Keratinocyte (primary cell): Measurements from ENCODE around the gene STEEP1. TPM values are rescaled to one million over a fixed set of nuclear protein-coding genes. Genes with fewer than 3 reads are reported as not detected.

Experiments
- DNase-seq: peaks from one replicate; pipeline ENCODE4 v3.0.0-alpha.2; 2011; ENCODE audit warnings: low read depth, missing footprints, low spot score
- FAIRE-seq: peaks from 2 replicates; lab custom pipeline; 2011; peaks lifted over from hg19 to GRCh38; lab: Jason Lieb, UNC
- H2AFZ ChIP-seq: 2 replicates; pipeline ENCODE4 v1.6.0; 2012; ENCODE audit warnings: low read length, control low read depth, inconsistent platforms; ENCODE audit not compliant: control insufficient read depth
- H3K27ac ChIP-seq: 2 replicates; pipeline ENCODE4 v1.5.1; 2011; ENCODE audit warnings: low read length; ENCODE audit not compliant: control insufficient read depth, insufficient read depth
- H3K27me3 ChIP-seq: 3 replicates; pipeline ENCODE4 v1.6.0; 2011; ENCODE audit warnings: low read length; ENCODE audit not compliant: control insufficient read depth, insufficient read depth; ENCODE audit errors: extremely low read depth
- H3K36me3 ChIP-seq, 2 experiments: 2 replicates in 1 of 2; 3 replicates in 1 of 2; pipeline ENCODE4 v1.5.1; 2011; ENCODE audit warnings: low read length in 2 of 2, mild to moderate bottlenecking in 1 of 2; ENCODE audit not compliant: control insufficient read depth in 2 of 2, insufficient read depth in 2 of 2; ENCODE audit errors: extremely low read depth in 1 of 2
- H3K4me1 ChIP-seq: 3 replicates; pipeline ENCODE4 v1.5.1; 2011; ENCODE audit warnings: low read length; ENCODE audit not compliant: control insufficient read depth, insufficient read depth; ENCODE audit errors: extremely low read depth
- H3K4me2 ChIP-seq: 3 replicates; pipeline ENCODE4 v1.6.0; 2011; ENCODE audit warnings: low read depth, low read length; ENCODE audit not compliant: control insufficient read depth, insufficient read depth; ENCODE audit errors: extremely low read depth
- H3K4me3 ChIP-seq, 3 experiments: fragments of 200-600 bp in 1 of 3; sonication (generic) in 1 of 3; 2 replicates in 2 of 3; 3 replicates in 1 of 3; pipeline ENCODE4 v1.5.1; 2011 to 2016; ENCODE audit warnings: low read length in 3 of 3, mild to moderate bottlenecking in 3 of 3, control low read depth in 2 of 3, inconsistent platforms in 1 of 3, low read depth in 1 of 3, mixed read lengths in 1 of 3, mixed run types in 1 of 3, moderate library complexity in 1 of 3; ENCODE audit not compliant: control insufficient read depth in 2 of 3, insufficient read depth in 2 of 3; ENCODE audit errors: extremely low read depth in 1 of 3
- H3K79me2 ChIP-seq: 2 replicates; pipeline ENCODE4 v1.6.0; 2012; ENCODE audit warnings: low read length; ENCODE audit not compliant: control insufficient read depth, insufficient read depth
- H3K9ac ChIP-seq: 3 replicates; pipeline ENCODE4 v1.6.0; 2011; ENCODE audit warnings: low read length; ENCODE audit not compliant: control insufficient read depth, insufficient read depth; ENCODE audit errors: extremely low read depth
- H3K9me1 ChIP-seq: 3 replicates; pipeline ENCODE4 v1.6.0; 2011; ENCODE audit warnings: low read length; ENCODE audit not compliant: control insufficient read depth, insufficient read depth; ENCODE audit errors: extremely low read depth
- H3K9me3 ChIP-seq: 2 replicates; pipeline ENCODE4 v1.5.1; 2012; ENCODE audit warnings: low read depth, low read length; ENCODE audit not compliant: control insufficient read depth
- H4K20me1 ChIP-seq: 3 replicates; pipeline ENCODE4 v1.6.0; 2011; ENCODE audit warnings: low read length; ENCODE audit not compliant: control insufficient read depth, insufficient read depth; ENCODE audit errors: extremely low read depth
- EZH2 ChIP-seq: IDR thresholded peaks from one replicate; pipeline ENCODE4 v1.6.1; 2012; ENCODE audit warnings: inconsistent platforms, mild to moderate bottlenecking, low read length, moderate library complexity
- dilution Hi-C: fragments of 300-500 bp; cut with MboI; formaldehyde crosslinking; loops from one replicate; pipeline ENCODE4 v1.7.0; 2020; ENCODE audit warnings: low sequenced_read_pairs; ENCODE audit not compliant: extremely low pct_ligation_motif_present
- polyA plus RNA-seq, 5 experiments: library from polyadenylated mRNA; depleted of rRNA in 3 of 5; stranded (reverse) in 3 of 5; stranded (forward) in 1 of 5; unstranded in 1 of 5; fragments of >200 nt; gene quantifications; 1 replicate in 1 of 5; 2 replicates in 3 of 5; 3 replicates in 1 of 5; pipeline versions ENCODE4 v1.2.1 to v1.2.3, GENCODE V29; 2011 to 2012; ENCODE audit warnings: missing spikeins in 2 of 5, low read depth in 1 of 5, low replicate concordance in 1 of 5
- TF ChIP-seq, protein P1 (sequence below), 3 experiments: IDR thresholded peaks in 1 of 3; conservative IDR thresholded peaks in 1 of 3; optimal IDR thresholded peaks in 1 of 3; 2 replicates in 2 of 3; 3 replicates in 1 of 3; pipeline versions ENCODE3 to v1.5.1; 2011; ENCODE audit warnings: low read length in 3 of 3, mild to moderate bottlenecking in 3 of 3, moderate library complexity in 2 of 3, control low read depth in 1 of 3, inconsistent platforms in 1 of 3; ENCODE audit not compliant: insufficient read depth in 2 of 3; ENCODE audit errors: extremely low read depth in 1 of 3

Gene STEEP1
- polyA plus RNA-seq, 1 donor (not counting 4 experiments of a cell fraction or from before 2014, with no cell fraction given): 23.3 TPM

DNA sequence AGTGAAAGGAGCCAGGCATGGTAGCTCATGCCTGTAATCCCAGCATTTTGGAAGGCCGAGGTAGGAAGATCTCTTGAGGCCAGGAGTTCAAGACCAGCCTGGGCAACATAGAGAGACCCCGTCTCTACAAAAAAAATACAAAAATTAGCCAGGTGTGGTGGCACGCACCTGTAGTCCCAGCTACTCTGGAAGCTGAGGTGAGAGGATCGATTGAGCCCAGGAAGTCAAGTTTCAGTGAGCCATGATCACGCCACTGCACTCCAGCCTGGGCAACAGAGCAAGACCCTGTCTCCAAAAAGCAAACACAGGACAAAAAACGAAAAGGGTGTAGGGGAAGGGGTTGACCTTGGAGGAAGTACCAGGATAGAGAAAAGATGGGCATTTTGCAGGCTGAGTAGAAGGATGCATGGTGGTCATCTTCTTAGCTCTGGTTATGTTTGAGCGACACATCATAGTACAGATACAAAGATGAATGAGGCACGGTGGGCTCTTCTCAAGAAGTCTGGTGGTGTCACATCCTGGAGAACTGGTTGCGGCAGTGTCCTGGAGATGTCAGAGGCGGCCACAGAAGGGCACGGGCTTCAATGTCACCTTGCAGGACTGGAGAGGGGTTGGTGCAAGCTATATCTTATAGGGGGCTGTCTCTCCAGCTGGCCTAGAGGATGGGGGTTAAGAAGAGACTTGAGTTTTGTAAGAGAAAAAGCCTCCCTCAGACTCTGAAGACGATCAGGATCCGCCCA lies 65.0 kb downstream of the STEEP1 start:
- H3K9me3 ChIP-seq: no peaks in the 10 kb centered on the region
- dilution Hi-C loops: no loop called here
- no peaks in the 10 kb centered on the region for H3K9me1 ChIP-seq
- peak overlapping the region; percentile 40 for H3K4me2 ChIP-seq
- H3K27ac ChIP-seq: peak overlapping the region; percentile 83
- H3K27me3 ChIP-seq: no peaks in the 10 kb centered on the region
- no peaks in the 10 kb centered on the region for H3K79me2 ChIP-seq
- no peak overlapping the region for H3K4me3 ChIP-seq
- no peaks in the 10 kb centered on the region for H4K20me1 ChIP-seq
- DNase-seq (no peak), FAIRE-seq (no peak)
- TF ChIP-seq, protein P1, sequence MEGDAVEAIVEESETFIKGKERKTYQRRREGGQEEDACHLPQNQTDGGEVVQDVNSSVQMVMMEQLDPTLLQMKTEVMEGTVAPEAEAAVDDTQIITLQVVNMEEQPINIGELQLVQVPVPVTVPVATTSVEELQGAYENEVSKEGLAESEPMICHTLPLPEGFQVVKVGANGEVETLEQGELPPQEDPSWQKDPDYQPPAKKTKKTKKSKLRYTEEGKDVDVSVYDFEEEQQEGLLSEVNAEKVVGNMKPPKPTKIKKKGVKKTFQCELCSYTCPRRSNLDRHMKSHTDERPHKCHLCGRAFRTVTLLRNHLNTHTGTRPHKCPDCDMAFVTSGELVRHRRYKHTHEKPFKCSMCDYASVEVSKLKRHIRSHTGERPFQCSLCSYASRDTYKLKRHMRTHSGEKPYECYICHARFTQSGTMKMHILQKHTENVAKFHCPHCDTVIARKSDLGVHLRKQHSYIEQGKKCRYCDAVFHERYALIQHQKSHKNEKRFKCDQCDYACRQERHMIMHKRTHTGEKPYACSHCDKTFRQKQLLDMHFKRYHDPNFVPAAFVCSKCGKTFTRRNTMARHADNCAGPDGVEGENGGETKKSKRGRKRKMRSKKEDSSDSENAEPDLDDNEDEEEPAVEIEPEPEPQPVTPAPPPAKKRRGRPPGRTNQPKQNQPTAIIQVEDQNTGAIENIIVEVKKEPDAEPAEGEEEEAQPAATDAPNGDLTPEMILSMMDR (optimal IDR thresholded peaks at IDR 0.05 in 1 of 3, IDR thresholded peaks at IDR 0.05 in 1 of 3, conservative IDR thresholded peaks at IDR 0.05 in 1 of 3; ENCODE audit: extremely low read depth in 1 of 3, insufficient read depth in 2 of 3, low read length in 3 of 3): no peak
- TF ChIP-seq EZH2: no peak
- no peak overlapping the region for H3K9ac ChIP-seq
- H3K36me3 ChIP-seq: no peaks in the 10 kb centered on the region
- no peak overlapping the region for H2AFZ ChIP-seq
- H3K4me1 ChIP-seq: peaks cover 42% of the 10 kb centered on the region

- DNase-seq (no peak), FAIRE-seq (no peak)
- H3K9me3 ChIP-seq: no peaks in the 10 kb centered on the region
- no peak overlapping the region for H3K9ac ChIP-seq
- H3K9me1 ChIP-seq: no peaks in the 10 kb centered on the region
- H3K27me3 ChIP-seq: no peaks in the 10 kb centered on the region
- H4K20me1 ChIP-seq: no peaks in the 10 kb centered on the region
- no peak overlapping the region for H3K4me2 ChIP-seq
- H3K36me3 ChIP-seq: no peaks in the 10 kb centered on the region
- TF ChIP-seq EZH2: no peak
- H3K79me2 ChIP-seq: no peaks in the 10 kb centered on the region
- H3K27ac ChIP-seq: no peak overlapping the region
- dilution Hi-C loops: no loop called here
- H2AFZ ChIP-seq: no peak overlapping the region
- H3K4me3 ChIP-seq: no peak overlapping the region
- H3K4me1 ChIP-seq: peaks cover 36% of the 10 kb centered on the region
These were observed 68.0 kb downstream of the STEEP1 start for GRCh38 chrX:119497185-119497584.
